ENCODE measurements around the gene AATF.

Gene AATF, protein sequence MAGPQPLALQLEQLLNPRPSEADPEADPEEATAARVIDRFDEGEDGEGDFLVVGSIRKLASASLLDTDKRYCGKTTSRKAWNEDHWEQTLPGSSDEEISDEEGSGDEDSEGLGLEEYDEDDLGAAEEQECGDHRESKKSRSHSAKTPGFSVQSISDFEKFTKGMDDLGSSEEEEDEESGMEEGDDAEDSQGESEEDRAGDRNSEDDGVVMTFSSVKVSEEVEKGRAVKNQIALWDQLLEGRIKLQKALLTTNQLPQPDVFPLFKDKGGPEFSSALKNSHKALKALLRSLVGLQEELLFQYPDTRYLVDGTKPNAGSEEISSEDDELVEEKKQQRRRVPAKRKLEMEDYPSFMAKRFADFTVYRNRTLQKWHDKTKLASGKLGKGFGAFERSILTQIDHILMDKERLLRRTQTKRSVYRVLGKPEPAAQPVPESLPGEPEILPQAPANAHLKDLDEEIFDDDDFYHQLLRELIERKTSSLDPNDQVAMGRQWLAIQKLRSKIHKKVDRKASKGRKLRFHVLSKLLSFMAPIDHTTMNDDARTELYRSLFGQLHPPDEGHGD

DNA sequence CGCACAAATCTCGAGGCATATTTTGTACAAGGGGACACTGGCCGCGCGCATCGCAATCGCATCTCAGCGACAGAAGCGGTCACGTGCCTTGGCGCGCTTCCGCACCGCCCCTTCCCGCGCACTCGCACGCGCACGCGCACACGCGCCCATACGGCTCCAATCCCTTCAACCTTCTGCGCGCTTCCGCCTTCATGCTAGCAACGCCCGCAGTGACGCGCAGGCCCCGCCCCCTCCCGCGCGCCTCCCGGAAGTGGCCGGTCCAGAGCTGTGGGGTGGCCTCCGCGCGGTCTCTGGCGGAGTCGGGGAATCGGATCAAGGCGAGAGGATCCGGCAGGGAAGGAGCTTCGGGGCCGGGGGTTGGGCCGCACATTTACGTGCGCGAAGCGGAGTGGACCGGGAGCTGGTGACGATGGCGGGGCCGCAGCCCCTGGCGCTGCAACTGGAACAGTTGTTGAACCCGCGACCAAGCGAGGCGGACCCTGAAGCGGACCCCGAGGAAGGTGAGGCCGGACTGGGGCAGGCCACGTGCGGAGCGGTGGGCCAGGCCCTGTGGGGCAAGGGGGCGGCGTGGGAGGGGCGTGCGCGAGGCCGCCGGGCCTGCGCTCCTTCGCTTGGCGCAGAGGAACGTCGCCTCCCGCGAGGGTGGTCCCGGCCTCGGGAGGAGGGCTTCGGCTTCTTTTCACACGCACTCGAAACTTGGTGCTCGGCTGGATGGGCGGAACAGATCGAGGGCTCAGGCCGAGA lies at the start of gene AATF:
AATF (plus strand) TSS at position 238 of the 744 bp plus-strand sequence; CDS start at position 410, 172 bp downstream.
- DNase-seq (ENCODE audit: low spot score) (peak; percentile 90), FAIRE-seq (no peak)

DNA sequence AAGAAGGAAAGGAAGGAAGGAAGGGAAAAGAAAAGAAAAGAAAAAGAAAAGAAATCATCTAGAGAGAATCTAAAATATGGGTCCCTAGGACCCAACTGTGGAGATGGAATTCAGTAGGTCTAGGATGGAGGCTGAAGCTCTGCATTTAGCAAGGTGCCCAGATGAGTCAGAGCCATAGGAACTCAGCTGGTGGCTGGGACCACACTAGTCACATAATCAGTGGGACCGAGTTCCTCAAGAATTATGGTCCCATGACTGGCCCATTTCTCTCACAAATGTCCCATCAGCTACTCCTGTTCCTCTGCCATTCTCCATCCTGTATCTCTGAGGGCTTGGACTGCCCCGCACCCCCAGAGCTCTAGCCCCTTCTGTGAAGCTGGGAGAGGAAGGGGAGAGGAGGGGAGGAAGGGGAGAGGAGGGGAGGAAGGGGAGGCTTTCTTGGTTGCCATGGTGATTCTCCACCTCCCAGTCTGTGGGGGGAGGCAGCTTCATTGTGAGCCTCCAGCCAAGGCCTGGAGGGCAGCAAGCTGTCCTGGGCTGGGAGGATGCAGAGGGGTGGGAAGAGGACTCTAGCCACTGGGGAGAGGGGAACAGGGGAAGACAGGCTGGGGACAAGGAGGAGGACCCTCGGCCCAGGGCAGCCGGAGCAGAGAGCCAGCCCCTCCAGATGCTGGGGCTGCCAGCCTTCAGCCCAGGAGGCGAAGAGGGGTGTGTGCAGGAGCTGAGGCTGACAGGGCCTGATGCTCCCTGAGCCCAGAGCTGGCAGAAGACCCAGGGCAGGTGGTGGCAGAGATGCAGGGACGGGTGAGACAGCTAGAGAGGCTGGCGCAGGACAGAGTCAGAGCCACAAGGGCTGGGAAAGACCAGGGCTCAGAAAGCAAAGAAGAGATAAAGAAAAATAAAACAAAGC lies 49.2 kb upstream of the AATF start:
- DNase-seq (ENCODE audit: low spot score) (peak; percentile 70), FAIRE-seq (no peak)

DNA sequence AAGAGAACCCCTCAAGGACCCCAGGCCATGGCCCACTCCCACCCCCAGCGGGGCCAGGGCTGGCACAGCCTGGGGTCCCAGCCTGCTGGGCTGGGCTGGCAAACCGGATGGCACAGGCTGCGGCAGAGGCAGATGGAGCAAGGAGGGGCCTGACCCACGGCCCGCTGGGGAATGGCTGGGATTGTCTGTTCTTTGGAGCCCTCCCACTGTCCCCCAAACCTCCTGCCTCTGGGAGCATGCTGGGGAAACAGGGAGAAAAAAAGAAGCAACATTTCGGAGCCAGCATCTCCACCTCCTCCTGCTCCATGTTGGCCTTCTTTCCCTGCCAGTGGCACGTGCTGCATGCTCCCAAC lies 48.6 kb upstream of the AATF start:
- FAIRE-seq (no peak), DNase-seq (ENCODE audit: low spot score) (no peak)

DNA sequence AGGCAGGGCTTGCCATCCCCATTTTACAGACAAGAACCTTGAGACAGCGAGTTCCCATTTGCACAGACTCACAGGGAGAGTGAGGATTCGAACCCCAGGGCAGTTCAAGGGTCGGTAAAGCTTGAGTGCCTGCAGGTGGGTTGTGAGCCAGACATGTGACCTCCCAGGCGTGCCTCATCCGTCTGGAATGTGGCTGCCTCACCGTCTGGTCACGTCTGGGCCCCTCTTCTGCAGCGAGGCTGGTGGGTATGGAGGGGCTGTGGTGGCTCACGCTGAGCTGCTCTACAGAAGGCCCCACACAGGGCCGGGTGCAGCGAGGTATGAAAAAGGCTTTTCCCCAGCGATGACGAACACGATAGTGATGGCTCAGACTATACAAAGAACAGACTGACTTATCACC lies 47.2 kb upstream of the AATF start:
- DNase-seq (ENCODE audit: low spot score) (peak; percentile 98), FAIRE-seq (no peak)

DNA sequence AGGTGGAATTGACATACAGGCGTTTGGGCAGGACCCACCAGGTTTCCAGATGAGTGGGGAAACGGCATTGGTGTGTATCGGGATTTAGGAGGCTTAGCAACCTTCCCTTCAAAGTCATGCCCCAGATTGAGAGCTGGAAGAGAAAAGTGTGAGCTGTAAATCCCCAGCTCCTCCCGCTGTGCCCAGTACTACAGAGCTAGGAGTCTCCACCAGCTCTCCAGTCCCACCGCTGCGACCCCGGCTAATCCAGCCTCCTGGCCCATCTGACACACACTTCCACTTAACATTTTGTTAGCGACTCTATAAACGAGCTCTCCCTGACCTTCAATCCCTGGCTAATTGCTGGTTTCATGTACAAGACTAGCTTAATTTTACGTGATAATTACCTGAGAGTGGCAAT lies 41.3 kb upstream of the AATF start:
- DNase-seq (ENCODE audit: low spot score) (no peak), FAIRE-seq (no peak)

DNA sequence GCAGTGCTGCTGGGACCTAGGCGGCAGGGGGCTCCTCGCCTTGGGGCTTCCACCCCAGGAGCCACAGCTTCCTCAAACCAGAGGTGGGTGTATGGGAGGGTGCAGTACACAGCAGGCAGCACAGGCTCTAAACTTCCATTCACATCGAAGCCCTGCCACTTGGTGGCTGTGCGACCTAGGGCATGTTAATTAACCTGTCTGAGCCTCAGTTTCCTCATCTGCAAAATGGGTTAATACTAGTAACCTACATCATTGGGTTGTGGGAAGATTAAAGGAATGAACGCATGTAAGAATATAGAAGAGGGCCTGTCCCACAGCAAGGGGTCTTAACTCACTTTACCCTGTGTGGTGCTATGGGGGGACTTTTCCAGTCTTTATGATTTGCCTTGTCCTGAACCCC lies 38.2 kb upstream of the AATF start:
- FAIRE-seq (no peak), DNase-seq (ENCODE audit: low spot score) (no peak)

DNA sequence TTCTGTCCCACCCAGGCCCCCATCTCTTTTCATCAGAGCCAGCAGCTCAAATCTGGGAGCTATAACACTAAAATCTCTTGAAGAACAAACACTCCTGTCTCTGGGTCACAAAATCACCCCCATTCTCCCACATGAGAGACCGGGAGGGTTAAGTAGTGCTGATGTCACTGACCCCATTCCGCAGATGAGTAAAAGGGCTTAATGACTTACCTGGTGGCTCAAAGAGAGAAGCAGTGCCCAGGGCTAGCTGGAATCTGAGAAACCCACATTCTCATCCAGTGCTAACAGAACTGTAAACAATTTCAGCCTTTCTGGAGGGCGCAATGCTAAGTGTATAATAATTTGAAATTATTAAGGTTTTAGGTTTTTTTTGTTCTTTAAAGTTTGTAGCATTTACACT lies 37.8 kb upstream of the AATF start:
- DNase-seq (ENCODE audit: low spot score) (peak; percentile 29), FAIRE-seq (no peak)

DNA sequence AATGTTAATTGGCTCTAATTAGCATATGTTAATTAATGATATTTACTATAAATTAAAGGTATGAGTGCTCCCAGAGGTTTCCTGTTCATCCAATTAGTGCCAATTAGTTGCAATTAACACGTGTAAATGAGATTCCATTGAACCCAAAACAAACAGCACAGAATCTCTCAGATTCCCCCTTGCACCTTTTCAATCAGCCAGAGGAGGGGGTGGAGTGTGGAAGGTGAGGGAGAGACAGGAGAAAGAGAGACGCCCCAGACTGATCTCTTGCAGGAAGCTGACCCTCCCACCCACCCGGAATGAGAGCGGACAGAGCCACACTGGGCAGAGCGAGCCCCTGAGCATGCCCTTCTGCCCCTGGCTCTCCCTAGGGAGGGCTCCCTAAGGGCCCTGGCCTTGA lies 35.6 kb upstream of the AATF start:
- DNase-seq (ENCODE audit: low spot score) (no peak), FAIRE-seq (no peak)

DNA sequence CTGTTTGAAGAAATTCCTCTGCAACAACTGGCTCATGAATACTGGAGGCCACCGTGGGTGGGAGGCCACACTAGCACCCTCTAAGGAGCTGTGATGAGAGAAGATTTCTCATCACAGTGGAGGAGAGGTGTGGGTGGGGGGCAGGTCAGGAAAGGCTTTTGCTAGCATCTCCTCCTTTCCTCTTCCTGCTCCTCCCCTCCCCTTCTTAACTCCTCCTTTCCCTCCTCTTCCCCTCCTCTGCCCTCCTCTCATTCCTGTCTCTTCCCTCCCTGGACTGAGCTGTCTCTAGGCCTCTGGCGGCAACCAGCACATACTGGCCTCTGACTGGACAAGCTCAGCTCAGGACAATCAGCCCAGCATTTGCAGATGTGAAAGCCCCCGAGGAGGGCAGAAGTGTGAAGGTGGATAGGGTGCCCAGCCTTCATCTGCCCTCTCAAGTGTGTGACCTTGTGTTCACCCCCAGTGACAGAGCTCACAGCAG lies 30.5 kb upstream of the AATF start:
- FAIRE-seq: no peak
- DNase-seq (ENCODE audit: low spot score): peak; percentile 76

DNA sequence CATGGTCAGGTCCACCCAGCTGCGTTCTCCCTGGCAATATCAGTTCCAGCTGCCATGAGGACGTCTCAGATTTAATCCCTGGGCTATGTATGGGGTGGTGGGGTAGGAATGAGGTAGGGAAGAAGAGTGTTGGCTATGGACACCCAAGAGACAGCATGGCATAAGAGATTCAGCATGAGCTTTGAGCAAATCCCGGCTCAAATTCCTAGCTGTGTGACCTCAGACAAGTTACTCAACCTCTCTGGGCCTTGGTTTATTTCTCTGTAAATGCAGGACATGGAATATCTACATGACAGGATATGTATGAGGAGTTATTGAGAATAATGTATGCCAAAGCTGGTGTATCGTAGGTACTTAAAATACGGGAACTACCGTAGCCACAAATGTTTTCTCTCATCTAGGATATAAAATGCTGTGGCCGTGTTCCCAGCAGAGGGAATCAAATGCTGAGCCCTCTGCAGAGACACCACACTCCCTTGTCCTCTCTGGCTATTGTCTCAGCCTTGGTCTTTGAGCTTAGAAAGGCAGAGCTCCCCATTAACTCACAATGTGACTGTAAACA lies 29.3 kb upstream of the AATF start:
- DNase-seq (ENCODE audit: low spot score) (no peak), FAIRE-seq (no peak)

DNA sequence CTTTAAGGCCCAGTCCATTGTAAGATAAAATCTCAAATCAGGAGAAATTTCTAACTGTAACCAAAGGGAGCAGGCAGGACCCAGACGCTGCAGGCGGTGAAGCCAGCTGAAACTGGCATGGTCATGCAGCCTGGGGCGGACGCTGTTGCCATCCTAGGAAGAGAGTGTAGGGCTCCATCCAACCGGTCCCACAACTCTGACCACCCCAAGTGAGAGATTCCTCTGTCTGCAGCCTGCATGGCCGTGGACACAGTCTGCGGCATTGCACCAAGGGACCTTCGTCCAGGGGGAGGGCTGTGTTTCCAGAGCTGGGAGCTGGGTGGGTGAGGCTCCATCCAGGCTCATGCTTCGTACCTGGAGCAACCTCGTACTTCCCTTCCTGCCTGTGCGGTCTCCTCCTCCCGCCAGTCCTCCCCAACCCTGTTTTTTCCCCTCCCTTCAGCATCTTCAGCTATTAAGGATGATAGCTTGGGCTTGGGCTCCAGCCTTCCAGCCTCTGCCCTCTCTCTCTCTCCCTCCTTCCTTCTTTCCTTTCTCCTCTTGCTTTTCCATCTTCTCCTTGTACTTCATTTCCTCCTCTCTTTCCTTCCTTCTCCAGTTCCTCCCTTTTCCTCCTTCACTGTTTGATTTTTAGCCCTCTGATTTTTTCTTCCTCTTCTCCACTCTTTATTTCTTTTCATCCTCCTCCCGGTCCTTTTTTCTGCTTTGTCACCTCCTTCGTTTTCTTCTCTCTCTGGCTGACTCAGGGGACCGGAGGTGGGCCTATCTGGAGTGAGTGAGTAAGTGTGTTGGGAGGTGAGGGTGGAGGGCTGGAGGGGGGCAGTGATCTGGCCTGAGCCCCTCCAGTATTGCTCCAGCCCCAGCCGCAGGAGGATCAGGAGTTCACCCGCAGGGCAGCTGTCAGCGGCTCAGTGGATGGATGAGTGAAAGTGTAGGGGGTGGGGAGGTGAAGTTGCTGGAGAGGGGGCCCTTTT lies 28.4 kb upstream of the AATF start:
- no peak for FAIRE-seq

DNA sequence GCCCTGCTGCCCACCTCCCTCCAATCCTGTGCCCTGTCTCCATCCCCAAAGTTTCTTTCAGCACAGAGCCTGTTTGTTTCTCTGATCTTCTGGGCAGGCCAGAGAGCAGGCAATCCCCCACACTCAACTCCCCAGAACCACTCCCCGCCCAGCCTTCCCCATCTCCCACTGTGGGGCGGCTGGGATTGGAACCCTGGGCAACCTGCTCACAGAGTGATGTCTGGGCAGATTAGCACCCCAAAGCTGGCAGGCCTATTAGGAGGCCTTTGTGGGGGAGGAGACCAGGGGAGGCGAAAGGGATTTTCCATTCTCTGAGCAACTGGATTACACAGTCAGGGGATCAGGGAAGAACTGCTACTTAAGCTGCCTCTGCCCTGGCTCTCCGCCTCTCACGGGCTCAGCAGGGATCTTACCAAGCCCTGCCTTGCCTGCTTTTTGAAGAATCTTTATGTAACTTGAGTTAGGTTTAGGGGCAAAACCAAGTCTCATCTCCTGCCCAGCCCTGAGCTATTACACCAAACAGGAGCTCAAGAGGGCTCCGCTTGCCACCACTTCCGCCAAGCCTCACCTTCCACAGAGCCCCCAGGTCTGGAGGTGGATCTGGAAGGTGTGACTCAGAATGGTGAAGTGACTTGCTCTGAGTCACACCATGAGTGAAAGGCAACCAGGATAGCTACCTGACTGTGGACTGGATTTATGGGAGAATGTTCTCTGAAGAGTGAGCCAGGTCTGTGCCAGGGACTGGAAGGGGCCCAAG lies 27.5 kb upstream of the AATF start:
- FAIRE-seq: no peak
- DNase-seq (ENCODE audit: low spot score): peak; percentile 98

More for the DNA sequence above, 28.4 kb upstream of the AATF start:
- DNase-seq (ENCODE audit: low spot score): peak; percentile 95

DNA sequence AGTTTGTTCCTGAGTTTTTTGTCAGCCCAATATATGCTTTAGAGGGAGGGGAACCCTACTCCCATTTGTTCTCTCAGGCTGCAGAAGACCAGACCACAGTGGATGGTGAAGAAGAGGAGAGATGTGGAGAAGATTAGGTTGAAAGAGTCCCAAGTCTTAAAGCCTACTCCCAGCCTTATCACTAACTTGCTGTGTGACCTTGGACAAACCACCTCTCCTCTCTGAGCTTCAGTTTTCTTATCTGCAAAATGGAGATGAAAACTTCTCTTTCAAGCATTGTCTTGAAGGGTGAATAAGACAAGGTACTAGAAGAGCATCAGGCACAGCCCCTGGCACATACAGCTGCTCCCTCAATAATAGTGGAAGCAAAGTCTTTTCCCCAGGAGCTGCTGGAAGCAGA lies 26.6 kb upstream of the AATF start:
- FAIRE-seq (no peak), DNase-seq (ENCODE audit: low spot score) (no peak)

DNA sequence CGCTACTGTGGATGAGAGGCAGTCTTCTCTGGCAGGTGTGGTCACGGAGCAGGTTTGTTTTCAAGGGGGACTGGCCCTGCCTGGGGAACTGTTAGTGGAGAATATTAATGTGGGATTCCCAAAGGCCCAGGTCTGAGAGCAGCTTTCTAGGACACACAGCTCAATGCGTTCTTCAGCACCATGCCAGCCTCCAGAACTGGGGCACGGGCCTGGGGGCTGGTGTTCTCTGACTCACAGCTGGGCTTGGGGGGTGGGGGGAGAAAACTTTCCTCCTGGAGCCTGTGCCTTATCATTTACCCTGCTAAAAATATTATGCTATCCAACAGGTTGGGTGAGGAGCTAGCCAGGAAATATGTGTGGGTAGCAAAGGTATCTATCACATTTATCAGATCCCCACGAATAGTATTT lies 24.9 kb upstream of the AATF start:
- DNase-seq (ENCODE audit: low spot score) (no peak), FAIRE-seq (no peak)

DNA sequence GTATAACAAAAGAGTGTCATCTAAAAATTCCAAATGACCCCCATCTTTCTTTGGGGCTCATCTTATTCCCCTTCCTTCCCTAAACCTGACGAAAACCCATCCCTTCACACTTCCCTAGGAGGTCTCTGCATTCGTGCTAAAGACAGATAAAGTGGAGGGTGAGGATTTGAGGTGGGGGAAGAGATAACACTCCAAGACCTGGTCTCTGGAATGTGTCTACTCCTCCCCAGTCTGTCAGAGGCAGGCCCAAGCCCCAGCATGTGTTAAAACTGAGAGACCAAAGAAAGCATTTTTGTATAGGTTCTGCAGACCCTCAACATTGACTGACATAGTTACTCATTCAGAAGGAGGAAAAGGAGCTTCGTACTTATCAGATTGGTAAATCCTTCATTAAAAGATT lies 22.5 kb upstream of the AATF start:
- no peak for FAIRE-seq
- DNase-seq (ENCODE audit: low spot score): no peak

DNA sequence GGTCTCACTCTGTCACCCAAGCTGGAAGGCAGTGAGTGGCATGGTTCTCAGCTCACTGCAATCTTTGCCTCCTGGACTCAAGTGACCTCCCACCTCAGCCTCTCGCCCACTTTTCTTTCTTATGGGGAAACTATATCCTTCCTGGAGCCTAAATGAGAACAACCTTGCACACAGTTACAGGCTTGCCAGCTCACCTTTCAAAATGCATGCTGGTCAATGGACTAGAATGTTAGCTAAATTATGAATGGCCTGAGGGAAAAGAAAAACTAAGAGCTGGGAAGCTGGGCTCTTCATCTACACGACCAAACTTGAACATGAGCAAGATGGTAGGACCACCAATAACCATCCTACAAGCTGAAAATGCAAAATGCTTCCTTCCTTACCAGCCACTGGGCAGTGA lies 22.1 kb upstream of the AATF start:
- FAIRE-seq: no peak
- DNase-seq (ENCODE audit: low spot score): no peak

DNA sequence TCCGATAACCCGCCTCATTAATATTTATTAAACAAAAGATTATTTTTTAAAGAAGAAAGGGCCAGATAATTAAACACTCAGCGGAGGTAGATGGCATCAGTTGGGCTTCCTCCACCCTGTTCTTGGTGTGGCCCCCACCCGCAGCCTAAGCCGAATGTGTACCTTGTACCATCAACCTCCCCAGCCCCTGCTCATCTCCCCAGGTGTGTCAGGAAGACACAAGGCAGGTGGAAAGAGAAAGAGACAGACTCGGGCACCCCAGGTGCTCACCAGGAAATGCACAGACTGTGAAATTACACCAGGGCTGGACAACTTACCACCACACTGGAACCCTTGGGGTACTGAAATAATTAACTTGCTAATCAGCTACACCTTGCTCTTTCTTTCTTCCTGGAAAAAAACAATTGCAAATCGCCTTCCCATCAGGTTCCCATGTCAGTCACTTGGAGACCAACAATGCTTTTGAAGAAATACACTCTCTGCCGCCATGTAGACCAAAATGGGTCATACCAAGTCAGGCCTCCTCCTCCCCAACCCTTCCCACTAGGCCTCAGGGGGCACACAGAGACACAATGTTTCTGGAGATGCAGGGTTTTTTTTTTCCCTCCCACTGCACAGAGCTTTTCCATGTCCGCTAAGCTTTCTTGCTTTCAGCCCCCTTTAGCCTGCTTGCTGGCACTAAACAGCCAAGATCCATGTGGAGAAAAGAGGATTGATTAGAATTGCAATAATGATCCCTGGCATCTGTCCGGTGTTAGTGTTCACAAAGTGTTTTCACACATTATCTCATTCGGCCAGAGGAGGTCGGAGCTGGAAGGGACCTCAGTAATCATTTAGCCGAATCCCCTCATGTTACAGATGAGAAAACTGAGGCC lies 20.0 kb upstream of the AATF start:
- no peak for DNase-seq (ENCODE audit: low spot score)
- no peak for FAIRE-seq

Data from RCC 7860 (cell line).